ACC112 (cell line): ENCODE results near the gene JAK2.
"Not testable (repeated sequence)": the region's sequence is repeated elsewhere in the genome, so short reads cannot be mapped to it uniquely, and the experiment has no call there.

ENCODE experiments used
- H2AFZ ChIP-seq: fragments of 200-600 bp; sonication (generic); one replicate; pipeline ENCODE4 v1.6.0; 2017; ENCODE audit warnings: antibody characterized with exemption, low read length; ENCODE audit not compliant: unreplicated experiment
- H3K27ac ChIP-seq: fragments of 200-600 bp; sonication (generic); 2 replicates; pipeline ENCODE4 v1.5.1; 2014; ENCODE audit warnings: low read depth, mild to moderate bottlenecking, antibody characterized with exemption, low read length, moderate library complexity
- H3K27me3 ChIP-seq: fragments of 200-600 bp; sonication (generic); 2 replicates; pipeline ENCODE4 v1.6.1; 2014; ENCODE audit warnings: mild to moderate bottlenecking, antibody characterized with exemption, low read length, moderate library complexity, mixed read lengths; ENCODE audit not compliant: insufficient read depth
- H3K36me3 ChIP-seq: fragments of 200-600 bp; sonication (generic); 2 replicates; pipeline ENCODE4 v1.6.1; 2016; ENCODE audit warnings: mild to moderate bottlenecking, antibody characterized with exemption, low read length, moderate library complexity, mixed read lengths; ENCODE audit not compliant: insufficient read depth
- H3K4me1 ChIP-seq: fragments of 200-600 bp; sonication (generic); one replicate; pipeline ENCODE4 v1.6.1; 2016; ENCODE audit warnings: low read length, mixed read lengths; ENCODE audit not compliant: insufficient read depth, unreplicated experiment, control insufficient read depth
- H3K4me3 ChIP-seq: fragments of 200-600 bp; sonication (generic); 2 replicates; pipeline ENCODE4 v1.5.1; 2014; ENCODE audit warnings: mild to moderate bottlenecking, low read depth, low read length
- H3K79me2 ChIP-seq: fragments of 200-600 bp; sonication (generic); one replicate; pipeline ENCODE4 v1.6.0; 2016; ENCODE audit warnings: low read length; ENCODE audit not compliant: control insufficient read depth, unreplicated experiment, insufficient read depth

JAK2 gene

DNA sequence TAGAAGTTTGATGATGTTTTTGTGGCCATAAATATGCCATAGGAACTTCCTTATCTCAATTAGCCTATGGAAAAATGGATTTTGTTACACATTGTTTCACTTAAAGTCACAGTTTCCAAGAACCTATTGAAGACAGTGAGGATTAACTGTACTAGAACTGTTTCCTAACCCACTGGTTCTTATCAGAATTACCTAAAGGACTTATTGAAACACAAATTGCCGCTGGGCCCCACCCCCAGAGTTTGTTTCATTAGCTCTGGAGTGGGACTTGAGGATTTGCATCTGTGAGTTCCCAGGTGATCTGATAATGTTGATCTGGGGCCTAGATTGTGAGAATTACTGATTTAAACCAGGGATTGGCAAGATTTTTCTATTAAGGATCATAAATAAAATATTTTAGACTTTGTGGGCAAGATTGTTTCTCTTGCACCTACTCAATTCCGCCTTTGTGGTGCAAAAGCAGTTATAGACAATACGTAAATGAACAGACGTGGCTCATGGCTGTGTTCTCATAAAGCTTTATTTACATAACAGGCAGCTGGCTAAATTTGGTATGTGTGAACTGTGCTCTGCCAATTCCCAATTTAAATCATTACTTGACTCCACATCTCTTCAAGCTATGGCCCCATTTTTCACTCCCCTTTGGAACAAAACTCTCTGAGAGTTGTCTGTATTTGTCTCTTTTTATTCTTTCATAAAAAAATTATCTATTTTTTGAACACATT, 9.3 kb downstream of the JAK2 start:
- H3K79me2 ChIP-seq, result peaks cover 63% of the 10 kb centered on the region
- H3K4me1 ChIP-seq, result peaks cover 16% of the 10 kb centered on the region
- no peaks in the 10 kb centered on the region for H3K27me3 ChIP-seq
- no peak overlapping the region for H3K4me3 ChIP-seq
- H3K36me3 ChIP-seq, result peaks cover 51% of the 10 kb centered on the region
- H3K27ac ChIP-seq, result no peak overlapping the region
- no peak overlapping the region for H2AFZ ChIP-seq

DNA sequence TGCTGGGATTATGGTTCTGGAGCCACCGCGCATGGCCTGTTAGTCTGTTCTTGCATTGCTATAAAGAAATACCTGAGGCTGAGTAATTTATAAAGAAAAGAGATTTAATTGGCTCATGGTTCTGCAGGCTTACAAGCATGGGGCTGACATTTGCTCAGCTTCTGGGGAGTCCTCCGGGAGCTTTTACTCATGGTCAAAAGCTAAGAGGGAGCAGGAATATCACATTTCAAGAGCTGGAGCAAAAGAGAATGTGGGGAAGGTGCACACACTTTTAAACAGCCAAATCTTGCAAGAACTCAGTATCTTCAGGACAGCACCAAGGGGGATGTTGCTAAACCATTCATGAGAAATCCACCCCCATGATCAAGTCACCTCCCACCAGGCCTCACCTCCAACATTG, 12.1 kb downstream of the JAK2 start:
- Histone ChIP-seq H3K36me3 (peaks cover 41% of the 10 kb centered on the region), H3K27me3 (no peaks in the 10 kb centered on the region), H2AFZ (no peak overlapping the region), H3K27ac (no peak overlapping the region), H3K4me3 (no peak overlapping the region), H3K79me2 (peaks cover 56% of the 10 kb centered on the region), H3K4me1 (peaks cover 12% of the 10 kb centered on the region)

- peaks cover 12% of the 10 kb centered on the region for H3K4me1 ChIP-seq
- peaks cover 37% of the 10 kb centered on the region for H3K36me3 ChIP-seq
- H3K4me3 ChIP-seq, result no peak overlapping the region
- H2AFZ ChIP-seq, result no peak overlapping the region
- no peak overlapping the region for H3K27ac ChIP-seq
- peaks cover 52% of the 10 kb centered on the region for H3K79me2 ChIP-seq
- H3K27me3 ChIP-seq, result no peaks in the 10 kb centered on the region
These were observed 12.6 kb downstream of the JAK2 start for GRCh38 chr9:4997631-4998030.

DNA sequence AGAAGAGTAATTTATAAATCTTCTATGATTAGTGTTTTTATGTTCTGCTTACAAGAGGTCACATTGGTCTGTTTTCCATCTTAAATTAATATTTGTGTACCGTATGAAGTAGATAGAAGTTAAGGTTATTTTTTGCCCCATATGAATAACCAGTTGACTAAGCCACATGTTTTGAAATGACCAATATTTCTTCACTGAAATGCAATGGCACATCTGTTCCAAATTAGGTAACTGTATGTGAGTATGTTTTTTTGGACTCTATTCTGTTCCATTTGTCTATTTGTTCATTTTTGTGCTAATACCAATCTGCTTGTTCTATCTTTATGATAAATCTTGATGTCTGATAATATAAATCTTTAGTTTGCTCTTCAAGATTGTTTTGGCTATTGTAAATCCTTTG, 17.7 kb downstream of the JAK2 start:
- Histone ChIP-seq H3K27ac (0 out of 2 replicates have a peak overlapping the region, but pooled peaks have one; percentile 18), H2AFZ (no peak overlapping the region), H3K36me3 (peaks cover 33% of the 10 kb centered on the region), H3K4me1 (peaks cover 2% of the 10 kb centered on the region), H3K79me2 (peaks cover 44% of the 10 kb centered on the region), H3K4me3 (no peak overlapping the region), H3K27me3 (no peaks in the 10 kb centered on the region)

DNA sequence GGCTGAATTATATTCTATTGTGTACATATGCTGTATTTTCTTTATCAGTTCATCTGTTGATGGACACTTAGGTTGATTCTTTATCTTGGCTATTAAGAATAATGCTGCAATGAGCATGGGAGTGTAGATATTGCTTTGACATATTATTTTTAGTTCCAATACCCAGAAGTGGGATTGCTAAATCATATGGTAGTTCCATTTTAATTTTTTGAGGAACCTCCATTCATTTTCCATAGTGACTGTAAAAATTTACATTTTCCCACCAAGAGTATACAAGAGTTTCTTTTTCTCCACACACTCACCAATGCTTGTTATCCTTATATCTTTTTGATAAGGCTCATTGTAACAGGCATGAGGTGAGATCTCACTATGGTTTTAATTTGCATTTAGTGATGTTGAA, 19.4 kb downstream of the JAK2 start:
- Histone ChIP-seq H3K36me3 (peaks cover 33% of the 10 kb centered on the region), H3K4me1 (peaks cover 8% of the 10 kb centered on the region), H3K27ac (no peak overlapping the region), H2AFZ (no peak overlapping the region), H3K79me2 (peaks cover 54% of the 10 kb centered on the region), H3K27me3 (no peaks in the 10 kb centered on the region), H3K4me3 (no peak overlapping the region)

GRCh38 chr9:5008202-5008601, 23.1 kb downstream of the JAK2 start:
- Histone ChIP-seq H3K4me1 (peaks cover 8% of the 10 kb centered on the region), H2AFZ (no peak overlapping the region), H3K79me2 (peaks cover 49% of the 10 kb centered on the region)

DNA sequence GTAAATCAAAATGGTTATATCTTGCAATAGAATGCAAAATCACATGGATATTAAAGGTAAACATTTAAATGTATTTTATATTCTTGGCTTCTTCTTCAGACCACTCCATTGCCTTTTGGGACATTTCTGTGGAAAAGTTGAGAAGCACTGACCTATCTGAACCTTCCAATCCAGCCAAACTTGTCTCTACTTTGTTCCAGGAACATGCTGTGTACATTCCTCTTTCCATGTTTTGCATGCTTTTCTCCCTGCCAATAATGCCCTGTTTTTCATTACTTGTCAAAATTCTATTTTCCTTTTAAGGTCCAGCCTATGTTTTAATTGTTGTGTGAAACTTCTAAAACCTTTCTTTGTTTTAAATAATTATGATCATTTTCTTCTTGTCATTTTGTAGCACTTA, 28.3 kb downstream of the JAK2 start:
- H3K4me3 ChIP-seq, result no peak overlapping the region

More at GRCh38 chr9:5008202-5008601, 23.1 kb downstream of the JAK2 start:
- Histone ChIP-seq H3K36me3 (peaks cover 19% of the 10 kb centered on the region), H3K27me3 (no peaks in the 10 kb centered on the region), H3K4me3 (no peak overlapping the region), H3K27ac (no peak overlapping the region)

DNA sequence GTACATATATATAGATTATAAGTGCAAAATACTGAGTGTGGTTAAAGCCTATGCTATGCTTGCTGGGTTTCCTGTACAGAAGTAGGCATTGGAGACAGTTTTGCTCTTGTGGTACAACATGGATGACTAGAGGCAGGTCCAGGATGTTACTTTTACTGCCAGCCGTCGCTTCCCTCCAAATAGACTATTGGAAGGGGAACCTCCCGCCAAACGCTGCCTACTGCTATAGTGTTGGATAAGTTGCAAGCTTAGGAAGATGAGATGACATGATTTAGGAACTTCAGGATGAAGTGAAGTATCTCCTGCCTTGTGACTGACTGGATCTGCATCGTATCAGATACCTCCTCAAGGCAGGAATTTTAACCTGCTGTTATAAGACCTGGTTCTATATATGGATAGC, 30.9 kb downstream of the JAK2 start:
- Histone ChIP-seq H2AFZ (no peak overlapping the region), H3K79me2 (peaks cover 50% of the 10 kb centered on the region), H3K27me3 (no peaks in the 10 kb centered on the region), H3K27ac (no peak overlapping the region), H3K36me3 (peaks cover 17% of the 10 kb centered on the region), H3K4me1 (no peaks in the 10 kb centered on the region), H3K4me3 (no peak overlapping the region)

More for the DNA sequence above, 28.3 kb downstream of the JAK2 start:
- Histone ChIP-seq H3K27ac (no peak overlapping the region), H3K27me3 (no peaks in the 10 kb centered on the region), H3K79me2 (peaks cover 43% of the 10 kb centered on the region), H3K4me1 (peaks cover 5% of the 10 kb centered on the region), H2AFZ (no peak overlapping the region), H3K36me3 (peaks cover 3% of the 10 kb centered on the region; the same call in 1 of the 2 replicates)

- no peaks in the 10 kb centered on the region for H3K27me3 ChIP-seq
- H3K36me3 ChIP-seq, result peaks cover 67% of the 10 kb centered on the region
- H2AFZ ChIP-seq, result no peak overlapping the region
- H3K27ac ChIP-seq, result no peak overlapping the region; the same call in 1 of the 2 replicates
- H3K4me1 ChIP-seq, result no peaks in the 10 kb centered on the region
- no peak overlapping the region for H3K4me3 ChIP-seq
- H3K79me2 ChIP-seq, result peaks cover 13% of the 10 kb centered on the region
These were observed 40.3 kb downstream of the JAK2 start for GRCh38 chr9:5025416-5025815.

- H3K4me3 ChIP-seq, H2AFZ ChIP-seq, H3K79me2 ChIP-seq, H3K27me3 ChIP-seq, H3K27ac ChIP-seq, H3K4me1 ChIP-seq: not testable (repeated sequence)
- H3K36me3 ChIP-seq, result peaks cover 34% of the 10 kb centered on the region
These were observed 46.9 kb downstream of the JAK2 start for GRCh38 chr9:5031941-5032340.

DNA sequence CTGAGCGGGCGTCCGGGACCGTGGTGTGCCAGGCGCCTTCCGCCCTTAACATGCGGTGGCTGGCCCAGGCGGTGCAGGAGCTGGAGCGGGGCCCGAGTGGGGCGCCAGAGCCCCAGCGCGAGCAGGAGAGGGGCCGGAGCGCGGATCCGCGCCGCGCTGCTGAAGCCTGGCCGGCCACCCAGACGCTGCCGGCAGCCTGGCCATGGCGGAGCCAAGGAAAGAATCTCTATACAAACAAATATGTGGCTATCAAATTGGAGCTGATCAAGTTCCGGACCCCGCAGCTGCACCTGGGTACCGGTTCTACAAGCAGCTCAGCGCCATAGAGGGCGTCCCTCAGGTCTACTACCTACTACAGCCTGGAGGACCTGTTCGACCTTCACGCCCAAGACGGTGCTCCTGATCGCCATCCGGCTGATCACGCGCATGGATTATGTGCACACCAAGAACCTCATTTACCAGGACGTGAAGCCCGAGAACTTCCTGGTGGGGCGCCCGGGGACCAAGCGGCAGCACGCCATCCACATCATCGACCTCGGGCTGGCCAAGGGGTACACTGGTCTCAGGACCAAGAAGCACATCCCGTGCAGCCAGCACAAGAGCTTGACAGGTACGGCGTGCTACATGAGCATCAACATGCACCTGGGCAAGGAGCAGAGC, 55.8 kb downstream of the JAK2 start:
- H2AFZ ChIP-seq, result no peak overlapping the region
- peaks cover 35% of the 10 kb centered on the region for H3K36me3 ChIP-seq
- H3K27me3 ChIP-seq, result no peaks in the 10 kb centered on the region
- H3K79me2 ChIP-seq, result no peaks in the 10 kb centered on the region
- H3K4me1 ChIP-seq, result peaks cover 11% of the 10 kb centered on the region
- H3K27ac ChIP-seq, result no peak overlapping the region
- no peak overlapping the region for H3K4me3 ChIP-seq
